Pericardium fibroblast (primary cell): ENCODE measurements around the gene ZBTB49. TPM values are rescaled to one million over a fixed set of nuclear protein-coding genes. Genes with fewer than 3 reads are reported as not detected.

Source experiments
- total RNA-seq: library from RNA; depleted of rRNA; stranded (reverse); fragments of >200 nt; gene quantifications from 2 replicates; pipeline ENCODE4 v1.2.3, GENCODE V29; 2015

Gene ZBTB49
- 2.0 and 5.4 TPM in 2 replicates for total RNA-seq

DNA sequence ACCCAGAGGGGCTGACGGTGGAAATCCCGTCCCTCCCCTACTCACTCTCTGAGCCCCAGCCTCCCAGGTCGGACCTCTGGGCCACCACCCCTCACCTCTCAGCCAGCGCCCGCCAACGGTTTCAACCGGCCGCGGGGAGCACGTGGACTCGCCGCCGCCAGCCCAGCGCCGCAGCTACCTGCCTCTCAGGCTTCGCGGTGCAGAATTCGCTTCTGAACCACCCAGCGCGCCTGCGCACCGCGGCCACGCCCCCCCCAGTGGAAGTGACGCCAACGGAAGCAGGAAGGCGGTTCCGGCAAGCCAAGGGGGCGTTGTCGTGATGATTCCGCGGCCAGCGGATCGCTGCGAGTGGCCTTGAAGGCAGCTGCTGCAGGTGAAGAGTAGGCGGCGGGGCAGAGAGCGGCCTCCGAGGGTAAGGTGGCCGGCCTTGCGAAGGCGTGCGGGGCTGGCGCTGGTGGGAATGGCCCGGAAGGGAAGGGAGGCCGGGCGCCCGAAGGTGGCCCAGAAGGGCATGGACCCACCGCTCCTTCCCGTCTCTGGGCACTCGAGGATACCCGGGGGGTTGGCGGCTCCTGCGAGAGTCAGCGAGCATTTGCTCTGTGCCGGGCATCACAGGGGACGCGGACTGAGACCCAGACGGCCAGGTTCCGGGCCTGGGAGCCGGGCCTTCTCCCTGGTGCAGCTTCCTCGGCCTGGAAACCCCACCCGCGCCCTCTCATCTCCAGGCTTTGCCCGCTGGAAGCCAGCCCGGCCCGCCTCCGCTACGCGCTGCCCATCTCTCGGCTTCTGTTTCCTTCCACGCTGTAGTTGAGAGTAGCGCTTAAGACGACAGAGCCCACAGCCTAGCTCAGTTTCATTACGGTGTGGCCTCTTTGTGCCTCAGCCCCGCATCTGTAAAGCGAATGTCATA is at the start of gene ZBTB49, which contains the start of gene LYAR:
Gene ZBTB49, plus strand, starts transcription at position 311 of the 910 bp plus-strand sequence. CDS start 9,695 bp downstream, outside the sequence.
Gene LYAR, minus strand, starts transcription at position 214 of the 910 bp plus-strand sequence. CDS start 6,412 bp downstream, outside the sequence.

GRCh38 chr4:4248029-4248884 is 41.8 kb upstream of the ZBTB49 start, which contains the start of gene TMEM128:
Gene TMEM128 (minus strand): TSS chr4:4248223. CDS start chr4:4248202, 21 bp downstream.

Other genes starting within 250 kb of the ZBTB49 start
- not detected in 2 replicates for gene OTOP1, start 63.3 kb upstream of the ZBTB49 start, total RNA-seq
- gene TMEM128, start 42.0 kb upstream of the ZBTB49 start, total RNA-seq: 17.3 and 21.6 TPM in 2 replicates
- gene LYAR, start 97 bp upstream of the ZBTB49 start, total RNA-seq: 10.9 and 12.4 TPM in 2 replicates
- gene NSG1, start 96.9 kb downstream of the ZBTB49 start, total RNA-seq: 1.8 and 33.4 TPM in 2 replicates